ELR (cell line): ENCODE data around the gene FOXA3.

Experiments
- DNase-seq: peaks from one replicate; pipeline ENCODE4 v3.0.0-alpha.2; 2015; ENCODE audit warnings: low read depth

Gene FOXA3

DNA sequence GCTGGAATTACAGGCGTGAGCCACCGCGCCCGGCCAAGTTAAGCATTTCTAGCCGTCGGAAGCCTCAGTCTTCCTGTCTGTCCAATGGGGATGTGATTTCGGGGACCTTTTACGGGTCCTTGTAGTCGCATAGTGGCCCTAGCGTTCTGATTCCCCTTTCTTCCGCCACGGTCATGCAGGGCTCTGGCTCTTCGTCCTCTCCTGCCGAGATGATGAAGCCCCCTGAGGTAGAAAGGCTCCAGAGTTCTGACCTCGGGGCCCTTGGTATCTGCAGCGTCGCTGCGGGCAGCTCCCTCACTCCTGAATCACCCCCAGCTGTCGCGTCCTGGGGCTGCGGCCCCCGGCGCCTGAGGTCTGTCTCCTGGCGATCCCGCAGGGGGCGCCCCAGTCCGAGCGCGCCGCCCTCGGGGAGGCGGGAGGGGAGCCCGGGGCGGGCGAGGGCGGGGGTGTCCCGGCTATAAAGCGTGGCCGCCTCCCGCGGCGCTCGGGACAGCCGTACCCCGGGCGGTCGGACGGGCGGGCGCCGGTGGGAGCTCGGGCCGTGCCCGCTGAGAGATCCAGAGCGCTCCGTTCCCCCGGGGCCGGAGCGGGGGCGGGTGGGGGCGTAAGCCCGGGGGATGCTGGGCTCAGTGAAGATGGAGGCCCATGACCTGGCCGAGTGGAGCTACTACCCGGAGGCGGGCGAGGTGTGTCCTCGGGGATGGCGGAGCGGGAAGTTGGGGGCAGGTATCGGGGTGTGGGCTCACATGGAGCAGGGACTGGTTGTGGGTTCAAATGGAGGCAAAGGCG is at the start of gene FOXA3:
FOXA3 (plus strand) TSS at position 487 of the 789 bp plus-strand sequence; CDS start at position 618, 131 bp downstream.
- peak; percentile 62 for DNase-seq

DNA sequence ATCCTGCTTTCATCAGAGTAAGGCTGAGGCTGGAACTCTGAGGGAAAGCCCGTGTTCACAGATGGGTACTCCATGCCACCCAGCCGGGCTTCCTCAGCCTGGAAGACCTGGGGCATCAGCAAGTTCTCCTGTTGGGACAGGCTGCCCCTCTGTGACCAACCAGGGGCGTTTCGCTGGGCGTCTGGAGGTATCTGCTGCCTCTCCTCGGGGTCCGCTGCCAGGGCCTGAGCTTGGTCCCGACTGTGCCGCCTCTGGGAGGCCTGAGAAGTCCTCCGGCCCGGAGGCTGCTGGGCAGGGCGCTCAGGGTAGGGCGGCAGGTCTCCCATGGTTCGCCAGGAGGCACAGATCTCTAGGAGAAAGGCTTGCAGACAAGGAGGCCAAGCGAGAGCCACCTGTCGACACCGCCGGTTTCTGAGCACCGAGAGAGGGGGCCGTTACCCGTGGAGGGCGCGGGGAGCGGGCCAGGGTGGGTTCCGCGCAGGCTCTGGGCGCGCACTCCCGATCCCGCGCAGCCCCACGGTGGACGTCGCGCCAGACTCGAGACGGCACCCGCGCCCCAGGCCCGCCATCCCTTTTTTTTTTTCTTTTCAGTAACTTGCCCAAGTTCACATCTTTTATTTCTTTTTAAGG is 49.2 kb upstream of the FOXA3 start, which contains the start of gene RSPH6A:
RSPH6A (minus strand) TSS at position 458 of the 630 bp plus-strand sequence; CDS start at position 326, 132 bp downstream.
- DNase-seq: no peak

DNA sequence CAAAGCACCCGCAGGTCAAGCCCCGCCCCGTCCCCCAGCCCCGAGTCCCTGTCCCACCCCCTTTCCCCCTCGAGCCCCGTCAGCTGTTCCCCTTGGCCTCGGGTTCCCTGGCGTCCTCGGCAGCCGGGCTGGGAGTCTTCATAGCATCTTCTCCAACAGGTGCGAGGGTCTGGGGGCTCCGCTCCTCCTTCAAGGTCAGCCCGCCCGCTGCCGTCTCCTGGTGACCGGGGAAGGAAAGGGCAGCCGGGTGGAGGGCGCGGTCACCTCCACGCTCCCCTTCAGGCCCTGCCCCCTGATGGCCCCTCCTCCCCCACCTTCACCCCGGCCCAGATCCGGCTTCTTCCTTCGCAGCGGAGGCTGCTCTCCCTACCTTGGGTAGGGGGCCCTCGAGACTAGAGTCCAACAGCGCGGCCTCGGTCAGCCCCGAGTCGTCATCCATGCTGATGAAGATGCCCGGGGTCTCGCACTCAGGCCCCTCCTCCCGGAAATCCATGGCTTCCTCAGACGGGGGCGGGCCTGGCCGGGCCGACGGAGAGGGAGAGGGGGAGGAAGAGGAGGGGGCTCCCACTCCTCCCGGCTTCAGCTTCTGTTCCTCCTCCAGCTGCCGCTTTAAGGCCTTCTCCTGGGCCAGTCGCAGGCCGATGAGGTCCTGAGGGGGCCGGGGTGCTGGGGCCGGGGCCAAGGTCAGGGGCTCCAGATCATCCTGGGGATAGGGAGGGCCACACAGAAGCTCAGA is 48.5 kb upstream of the FOXA3 start:
- DNase-seq: no peak

DNA sequence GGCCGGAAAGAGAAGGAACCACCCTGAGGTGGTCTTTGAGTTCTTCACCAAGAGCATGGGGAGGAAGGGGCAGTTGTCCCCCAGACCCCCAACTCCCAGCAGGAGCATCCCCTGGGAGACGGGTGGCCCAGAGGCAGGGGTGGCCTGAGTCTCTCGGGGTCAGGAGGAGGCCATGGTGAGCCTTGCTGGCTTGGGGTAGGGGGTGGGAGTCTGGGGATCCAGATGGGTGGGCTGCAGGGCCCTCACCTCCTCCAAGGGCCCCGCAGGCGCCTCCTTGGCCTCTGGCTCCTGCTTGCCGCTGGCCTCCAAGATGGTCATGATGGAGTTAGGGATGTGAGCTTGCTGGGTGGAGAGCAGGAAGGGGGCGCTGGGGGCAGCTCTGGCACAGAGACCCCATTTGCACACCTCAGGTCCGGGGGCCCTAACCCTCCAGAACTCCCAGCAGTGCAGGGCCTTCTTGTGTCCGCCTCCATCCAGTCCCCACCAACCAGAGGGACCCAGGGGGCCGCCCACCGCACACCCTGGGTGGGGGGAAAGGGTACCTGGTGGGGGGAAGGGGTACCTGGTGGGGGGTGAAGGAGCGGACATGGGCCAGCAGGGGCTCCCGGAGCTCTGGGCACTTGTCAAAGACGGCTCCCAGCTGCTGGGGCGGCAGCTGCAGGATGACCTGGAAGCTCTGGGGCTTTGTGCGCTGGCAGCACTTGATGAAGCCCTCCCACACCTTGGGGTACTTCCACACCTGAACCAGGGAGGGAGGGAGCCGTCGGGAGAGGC is 47.7 kb upstream of the FOXA3 start:
- DNase-seq: no peak

DNA sequence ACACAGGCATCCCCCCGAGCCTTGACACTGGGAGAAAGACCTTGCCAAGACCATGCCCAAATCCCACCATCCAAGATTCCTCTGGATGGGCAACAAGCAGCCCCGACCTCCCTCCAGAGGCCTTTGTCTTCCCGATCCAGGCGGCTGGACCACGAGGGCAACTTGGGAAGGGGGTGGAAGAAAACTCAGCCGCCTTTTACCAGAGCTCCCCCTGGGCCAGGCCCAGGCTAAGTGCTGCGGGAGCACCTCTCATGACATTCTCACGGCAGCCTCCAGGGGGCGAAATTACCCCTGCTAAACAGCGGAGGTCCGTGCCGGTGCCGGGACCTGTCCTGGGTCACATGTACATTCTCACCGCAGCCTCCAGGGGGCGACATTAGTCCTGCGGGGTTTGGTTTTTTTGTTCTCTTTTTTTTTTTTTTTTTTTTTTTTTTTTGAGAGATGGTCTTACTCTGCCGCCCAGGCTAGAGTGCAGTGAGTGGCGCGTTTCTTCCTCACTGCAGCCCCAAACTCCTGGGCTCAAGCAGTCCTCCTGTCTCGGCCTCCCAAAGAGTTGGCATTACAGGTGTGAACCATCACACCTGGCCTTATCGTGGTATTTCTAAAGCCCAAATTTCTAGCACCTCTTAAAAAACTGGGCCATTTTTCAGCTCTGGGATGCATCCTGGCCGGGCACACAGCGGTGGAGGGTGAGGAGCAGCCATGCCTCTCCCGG is 47.0 kb upstream of the FOXA3 start:
- DNase-seq: peak; percentile 94

DNA sequence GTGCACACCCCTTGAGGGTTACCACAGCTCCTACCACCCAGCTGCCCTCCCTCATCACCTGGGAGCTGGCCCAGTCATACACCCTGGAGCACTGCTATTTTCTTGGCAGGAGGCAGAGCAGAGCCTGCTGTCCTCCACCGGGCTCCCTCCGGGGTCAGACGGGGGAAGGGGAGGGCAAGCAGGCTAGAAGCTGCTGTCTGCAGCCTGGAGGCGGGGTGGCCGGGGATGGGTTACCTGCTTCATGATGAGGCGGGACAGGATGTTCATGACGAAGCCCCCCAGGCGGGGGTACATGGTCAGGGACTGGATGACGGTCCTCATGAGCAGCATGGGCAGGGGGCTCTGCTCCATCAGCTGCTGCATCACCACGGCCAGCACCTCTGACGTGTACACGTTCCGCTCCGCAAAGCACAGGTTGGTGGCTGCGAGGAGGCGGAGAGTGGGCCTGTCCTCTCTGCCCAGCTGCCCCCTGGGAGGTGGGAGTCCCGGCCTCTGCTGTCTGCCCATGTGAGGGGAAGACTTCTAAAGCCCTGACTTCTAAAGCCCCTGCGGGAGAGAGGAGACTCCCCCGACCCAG is 46.3 kb upstream of the FOXA3 start:
- peak; percentile 17 for DNase-seq

DNA sequence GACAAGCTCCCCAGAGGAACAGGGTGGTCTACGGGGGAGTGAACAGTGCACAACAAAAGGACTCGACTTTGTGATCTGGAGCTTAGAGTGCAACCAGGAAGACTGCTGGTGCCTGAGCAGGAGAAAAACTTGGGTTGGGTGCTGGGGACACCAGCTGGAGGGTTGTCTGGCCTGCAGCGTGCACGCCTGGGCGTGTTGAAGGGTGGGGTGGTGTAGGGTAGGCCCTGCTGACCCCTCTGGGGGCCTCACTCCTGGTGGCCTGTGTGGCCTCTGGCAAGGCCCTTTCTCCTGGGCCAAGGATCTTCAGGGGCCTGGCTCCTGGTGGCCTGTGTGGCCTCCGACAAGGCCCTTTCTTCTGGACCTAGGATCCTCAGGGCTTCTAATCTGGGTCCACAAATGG is 44.4 kb upstream of the FOXA3 start:
- no peak for DNase-seq

DNA sequence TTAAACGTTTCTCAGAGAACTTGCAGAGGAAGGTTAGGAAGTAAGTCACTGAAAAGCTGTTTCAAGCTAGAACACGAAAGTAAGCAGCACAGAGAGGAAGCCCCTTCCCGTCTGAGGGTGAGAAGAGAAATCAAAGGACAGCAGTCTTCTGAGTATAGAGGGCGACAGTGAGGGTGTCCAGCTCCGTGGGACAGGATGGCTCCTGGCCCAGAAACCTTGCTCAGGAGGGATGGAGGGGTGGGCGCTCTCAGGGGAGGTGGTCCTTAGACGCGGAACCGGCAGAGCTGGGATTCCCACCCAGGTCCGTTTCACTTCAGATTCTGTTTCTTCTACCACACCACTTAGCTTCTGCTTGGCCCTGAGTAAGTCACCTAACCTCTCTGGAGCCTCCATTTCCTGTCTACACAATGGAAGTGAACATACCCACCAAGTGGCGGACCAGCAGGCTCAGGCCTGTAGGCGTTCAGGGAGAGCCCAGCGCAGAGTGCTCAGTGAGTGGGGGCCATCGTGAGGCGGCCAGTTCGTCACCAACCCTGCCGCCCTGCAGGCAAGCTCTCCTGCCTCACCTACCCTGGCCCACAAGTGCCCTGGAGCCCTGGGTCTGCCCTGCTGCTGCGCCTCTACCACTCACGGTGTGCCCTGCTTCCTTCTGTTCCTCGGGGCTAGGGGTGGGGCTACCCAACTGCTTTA is 43.6 kb upstream of the FOXA3 start:
- no peak for DNase-seq

DNA sequence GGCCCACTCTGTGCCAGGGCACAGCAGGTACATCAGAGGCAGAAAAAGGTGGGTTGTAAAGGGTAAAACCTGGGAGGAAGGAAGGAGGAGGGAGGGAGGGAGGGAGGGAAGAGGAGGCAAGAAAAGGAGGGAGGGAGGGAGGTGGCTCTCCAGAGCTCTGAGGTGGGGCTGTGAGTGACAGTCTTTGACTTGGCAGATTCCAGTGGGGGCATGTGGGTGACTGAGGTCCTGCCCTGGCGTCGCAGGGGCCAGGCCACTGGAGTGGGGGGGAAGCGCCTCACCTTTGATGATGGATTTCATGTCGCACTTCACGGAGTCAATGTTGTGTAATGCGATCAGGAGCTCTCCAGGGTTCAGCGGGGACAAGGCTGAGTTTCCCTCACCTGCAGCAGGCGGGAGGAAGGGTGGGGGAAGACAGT is 43.0 kb upstream of the FOXA3 start:
- DNase-seq: no peak

DNA sequence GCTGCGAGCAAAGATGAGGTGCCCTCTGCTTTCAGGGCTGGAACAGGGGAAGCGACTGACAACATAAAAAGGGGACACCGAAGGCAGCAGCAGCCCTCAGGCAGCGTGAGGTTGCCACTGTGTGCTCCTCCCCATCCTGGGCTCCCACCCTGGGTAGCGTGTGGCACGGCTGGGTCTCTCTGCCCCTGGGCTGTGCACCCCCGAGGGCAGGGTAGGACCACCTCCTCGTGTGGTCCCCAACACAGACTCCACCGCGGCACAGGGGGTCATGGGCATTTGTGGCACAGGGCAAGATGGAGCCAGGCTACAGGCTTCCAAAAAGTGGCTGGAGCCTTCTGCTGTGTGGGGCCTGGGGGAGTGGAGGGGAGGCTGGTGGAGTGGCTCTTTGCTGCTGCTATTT is 42.6 kb upstream of the FOXA3 start:
- no peak for DNase-seq

DNA sequence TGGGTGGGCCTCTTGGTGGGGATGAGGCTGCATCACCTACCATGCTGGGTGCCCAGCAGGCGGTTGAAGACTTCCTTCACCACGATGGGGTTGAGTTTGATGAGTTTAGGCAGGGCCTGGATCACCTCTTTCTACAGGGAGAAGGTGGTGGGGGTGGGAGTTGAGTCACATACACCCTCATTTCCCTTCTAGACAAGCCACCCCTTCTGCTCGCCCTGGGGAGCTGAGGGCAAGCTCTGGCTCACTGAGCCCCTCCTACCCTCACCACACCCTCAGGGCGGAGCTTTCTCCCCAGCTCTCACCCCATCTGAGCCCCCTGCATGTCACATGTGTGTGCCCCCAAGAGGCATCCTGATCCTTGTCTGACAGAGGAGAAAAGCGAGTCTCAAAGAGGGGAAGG is 41.4 kb upstream of the FOXA3 start:
- DNase-seq: peak; percentile 17

DNA sequence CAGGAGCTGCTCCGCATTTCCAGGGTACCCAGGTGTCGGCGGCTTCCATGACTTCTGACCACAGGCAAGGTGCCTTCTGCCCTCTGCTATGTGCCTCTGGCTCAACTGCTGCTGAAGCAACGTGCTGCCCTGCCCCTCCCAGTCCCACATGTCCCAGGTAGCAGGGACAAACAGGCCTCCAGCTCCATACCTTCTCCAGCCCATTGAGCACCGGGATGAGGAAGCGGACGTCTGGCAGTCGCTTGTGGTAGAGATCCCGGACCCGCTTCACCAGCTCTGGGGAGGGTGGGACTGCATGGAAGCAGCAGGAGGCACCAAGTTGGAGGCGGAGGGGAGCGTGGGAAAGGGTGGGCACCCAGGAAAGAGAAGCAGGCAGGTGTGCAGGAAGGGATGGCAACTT is 40.9 kb upstream of the FOXA3 start:
- no peak for DNase-seq

DNA sequence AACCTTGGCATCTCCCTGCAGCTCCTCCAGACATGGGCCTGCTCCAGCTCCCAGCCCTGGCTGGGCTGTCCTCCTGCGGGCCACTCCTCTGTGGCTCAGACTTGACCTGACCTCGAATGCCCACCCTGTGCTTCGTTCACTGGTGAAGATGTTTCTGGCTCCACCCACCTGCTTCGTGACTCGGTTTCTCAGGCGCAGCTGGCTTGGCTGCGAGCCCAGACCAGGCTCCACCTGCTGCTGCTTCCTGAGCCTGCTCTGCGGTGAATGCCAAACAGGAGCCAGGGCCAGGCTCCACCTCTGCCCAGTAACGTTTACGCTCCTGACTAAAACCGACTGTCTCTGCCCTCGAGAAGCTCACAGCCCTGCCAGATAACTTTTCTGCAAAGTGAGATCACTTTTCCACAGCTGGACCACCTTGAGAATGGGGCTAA is 40.1 kb upstream of the FOXA3 start:
- no peak for DNase-seq

DNA sequence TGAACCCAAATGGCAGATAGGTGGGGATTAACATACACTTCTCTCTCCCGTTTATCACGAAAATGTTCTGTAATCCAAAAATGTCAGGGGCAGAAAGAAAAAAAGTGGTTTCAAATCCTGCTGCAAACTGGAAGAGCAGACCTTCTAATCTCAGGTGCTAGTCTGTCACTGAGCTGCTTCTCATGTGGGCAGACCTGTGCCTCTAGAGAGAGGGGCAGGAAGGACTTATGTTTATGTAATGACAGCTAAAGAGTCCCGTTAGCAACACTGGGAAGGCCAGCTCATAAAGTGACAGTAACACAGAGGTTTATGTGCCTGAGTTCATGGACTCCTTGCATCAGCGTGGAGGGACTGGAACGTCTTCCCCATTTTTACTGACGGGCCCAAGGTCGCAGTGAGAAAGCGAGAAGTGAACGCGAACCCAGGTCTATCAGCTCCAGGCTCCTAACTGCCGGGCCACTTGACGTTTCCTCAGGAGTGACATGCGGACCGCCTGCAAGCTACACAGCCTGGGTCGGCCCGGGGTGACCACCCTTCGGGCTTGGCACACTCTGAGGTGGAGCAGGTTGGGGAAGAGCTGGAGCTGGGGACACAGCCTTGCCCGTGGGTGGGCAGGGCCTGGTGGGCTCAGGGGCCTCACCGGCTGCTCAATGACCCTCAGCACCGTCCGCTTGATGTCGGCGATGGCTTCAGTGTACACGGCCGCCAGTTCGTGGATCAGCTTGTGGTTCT is 39.4 kb upstream of the FOXA3 start:
- no peak for DNase-seq

DNA sequence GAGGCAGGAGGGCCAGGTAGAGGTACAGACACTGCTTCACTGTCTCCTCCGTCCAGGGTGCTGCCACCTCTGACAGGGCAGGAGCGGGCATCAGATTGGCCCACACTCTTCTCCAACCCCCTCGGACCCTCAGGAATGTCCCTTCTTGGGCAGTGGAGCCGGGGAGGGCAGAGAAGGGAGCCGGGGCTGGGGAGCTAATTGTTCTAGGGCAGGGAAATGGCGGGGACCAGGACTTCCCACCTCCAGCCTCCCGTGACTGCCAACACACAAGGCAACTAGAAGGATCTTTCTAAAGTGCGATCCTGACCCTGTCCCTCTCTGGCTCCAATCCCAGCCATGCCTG is 38.9 kb upstream of the FOXA3 start:
- no peak for DNase-seq

DNA sequence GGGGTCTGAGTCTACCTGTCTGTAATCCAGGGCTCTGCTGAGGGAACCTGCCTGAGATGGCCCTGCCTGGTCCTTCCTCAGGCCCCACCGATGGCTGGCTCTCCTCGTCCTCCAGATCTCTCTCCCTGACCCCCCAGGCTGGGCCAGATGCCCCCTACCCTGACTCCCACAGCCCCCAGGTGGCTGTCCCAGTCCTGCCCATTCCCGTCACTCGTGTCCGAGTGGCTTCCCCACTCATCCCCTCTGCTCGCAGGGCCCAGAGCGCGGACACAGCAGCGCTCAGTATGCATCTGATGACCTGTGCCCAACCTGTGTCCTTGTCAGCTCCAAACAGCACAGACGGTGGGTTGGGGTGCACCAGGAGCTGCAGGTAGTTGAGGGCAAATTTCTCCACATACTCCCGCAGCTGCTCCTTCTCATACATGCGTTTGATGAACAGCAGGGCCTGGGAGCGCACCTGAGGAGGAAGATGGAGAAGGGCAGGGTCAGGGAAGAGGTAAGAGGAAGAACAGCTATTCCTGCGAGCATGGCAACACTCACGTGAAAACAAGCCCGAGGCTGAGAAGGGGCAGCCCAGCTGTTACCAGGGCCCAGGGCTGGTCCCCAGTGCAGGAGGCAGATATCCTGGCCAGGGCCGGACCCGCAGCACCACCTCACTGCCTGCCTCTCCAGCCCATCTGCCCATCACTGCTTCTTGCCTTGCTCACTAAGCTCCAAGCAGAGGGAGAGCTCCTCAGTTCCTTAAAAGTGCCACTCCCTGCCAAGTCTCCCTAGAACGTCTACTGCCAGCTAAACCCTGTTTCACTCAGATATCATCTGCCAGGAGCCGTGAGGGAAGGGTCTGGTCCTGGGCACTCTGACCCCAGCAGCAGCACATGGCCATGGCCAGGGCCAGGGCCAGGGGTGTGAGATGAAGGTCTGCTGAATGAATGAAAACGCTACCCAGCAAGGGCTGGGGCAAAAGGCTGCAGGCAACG is 37.9 kb upstream of the FOXA3 start:
- DNase-seq: no peak

DNA sequence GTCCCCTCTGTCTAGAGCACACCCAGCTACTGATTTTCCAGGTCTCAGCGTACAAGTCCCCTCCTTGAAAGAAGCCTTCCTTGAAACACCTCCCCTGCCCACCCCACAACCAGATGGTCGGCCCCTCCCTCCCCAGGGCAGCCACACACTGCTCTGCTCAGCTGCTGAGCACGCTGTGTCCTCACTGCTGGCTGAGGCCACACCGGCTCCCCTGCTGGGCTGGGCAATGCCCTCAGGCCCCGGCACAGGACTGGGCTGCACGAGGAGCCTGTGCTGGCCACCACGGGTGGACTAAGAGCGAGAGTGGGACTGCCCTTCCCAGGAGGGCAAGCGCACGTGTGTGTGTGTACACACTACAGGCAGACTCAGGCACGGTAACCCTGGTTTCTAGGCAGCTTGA is 37.2 kb upstream of the FOXA3 start:
- DNase-seq: no peak

DNA sequence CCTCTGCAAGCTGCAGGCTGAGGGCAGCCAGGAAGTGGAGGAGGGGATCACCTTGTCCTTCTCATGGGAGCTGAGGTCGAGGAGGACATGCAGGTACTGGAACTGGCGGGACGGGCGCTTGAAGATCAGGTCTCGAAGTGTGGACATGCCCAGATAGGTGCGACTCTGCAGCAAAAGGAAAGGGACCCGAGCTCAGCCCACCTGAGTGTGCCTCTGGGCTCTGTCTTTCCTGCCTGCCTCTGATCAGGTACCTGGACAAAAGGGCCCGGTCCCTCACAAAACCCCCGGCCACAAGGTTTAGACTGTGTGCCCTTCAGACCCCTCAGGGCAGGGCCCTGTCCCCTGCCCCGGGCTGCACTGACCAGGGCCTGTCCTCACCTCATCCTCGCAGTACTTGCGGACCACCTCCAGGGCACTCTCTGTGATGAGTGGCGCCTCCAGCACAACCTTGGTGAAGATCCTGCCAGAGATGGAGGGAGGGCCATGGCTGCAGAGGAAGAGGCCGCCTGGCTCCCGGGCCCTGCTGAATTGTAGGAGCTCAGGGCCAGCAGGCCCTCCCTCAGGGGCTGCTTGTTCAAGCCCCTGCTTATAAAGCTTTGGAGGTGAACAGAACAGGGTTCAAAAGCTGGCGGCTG is 36.5 kb upstream of the FOXA3 start:
- DNase-seq: no peak
